Neural cell (in vitro differentiated cells): ENCODE data around the gene CLSTN2. TPM values are rescaled to one million over a fixed set of nuclear protein-coding genes. Genes with fewer than 3 reads are reported as not detected.

Source experiments
- H2AFZ ChIP-seq: fragments of 200-600, 300-800 bp; sonication (generic), shearing (Covaris generic); 2 replicates; pipeline ENCODE4 v1.6.0; 2014; ENCODE audit warnings: low read depth, mild to moderate bottlenecking, antibody characterized with exemption, low read length, moderate library complexity
- H3F3A ChIP-seq: fragments of 200-600 bp; shearing (Covaris generic); 2 replicates; pipeline ENCODE4 v1.6.1; 2016; ENCODE audit warnings: mild to moderate bottlenecking, moderate library complexity, mixed read lengths, antibody characterized with exemption, low read length; ENCODE audit not compliant: insufficient read depth, poor library complexity, severe bottlenecking
- H3K27ac ChIP-seq: fragments of 200-600, 300-800 bp; sonication (generic), shearing (Covaris generic); 2 replicates; pipeline ENCODE4 v1.5.1; 2014; ENCODE audit warnings: mild to moderate bottlenecking, low read length, moderate library complexity
- H3K27me3 ChIP-seq: fragments of 300-800, 200-600 bp; sonication (generic), shearing (Covaris generic); 2 replicates; pipeline ENCODE4 v1.6.0; 2014; ENCODE audit warnings: mild to moderate bottlenecking, low read depth, low read length, moderate library complexity; ENCODE audit not compliant: insufficient read depth
- H3K36me3 ChIP-seq: fragments of 300-800, 200-600 bp; sonication (generic), shearing (Covaris generic); 2 replicates; pipeline ENCODE4 v1.5.1; 2014; ENCODE audit warnings: mild to moderate bottlenecking, antibody characterized with exemption, low read length, moderate library complexity; ENCODE audit not compliant: insufficient read depth
- H3K4me2 ChIP-seq: fragments of 300-800, 200-600 bp; sonication (generic), shearing (Covaris generic); 2 replicates; pipeline ENCODE4 v1.6.0; 2014; ENCODE audit warnings: mild to moderate bottlenecking, low read length
- H3K4me3 ChIP-seq: fragments of 300-800, 200-600 bp; sonication (generic), shearing (Covaris generic); 2 replicates; pipeline ENCODE4 v1.5.1; 2014; ENCODE audit warnings: mild to moderate bottlenecking, low read length, moderate library complexity
- H3K79me2 ChIP-seq: fragments of 200-600 bp; shearing (Covaris generic); replicated peaks from 2 replicates; pipeline ENCODE4 v1.6.0; 2014; ENCODE audit warnings: mild to moderate bottlenecking, low read length, moderate library complexity; ENCODE audit not compliant: insufficient read depth
- H3K9ac ChIP-seq: fragments of 300-800, 200-600 bp; sonication (generic), shearing (Covaris generic); 2 replicates; pipeline ENCODE4 v1.6.1; 2016; ENCODE audit warnings: mild to moderate bottlenecking, low read length, mixed read lengths
- H3K9me2 ChIP-seq: fragments of 200-600 bp; shearing (Covaris generic); 2 replicates; pipeline ENCODE4 v1.6.1; 2016; ENCODE audit warnings: mild to moderate bottlenecking, low read length, mixed read lengths; ENCODE audit not compliant: insufficient read depth
- H3K9me3 ChIP-seq: fragments of 200-600, 300-800 bp; sonication (generic), shearing (Covaris generic); 2 replicates; pipeline ENCODE4 v1.6.1; 2016; ENCODE audit warnings: mild to moderate bottlenecking, mixed run types, low read length, moderate library complexity, mixed read lengths
- H4K20me1 ChIP-seq: fragments of 200-600 bp; shearing (Covaris generic); 2 replicates; pipeline ENCODE4 v1.6.1; 2016; ENCODE audit warnings: mild to moderate bottlenecking, mixed run types; ENCODE audit not compliant: insufficient read depth
- CTCF ChIP-seq: fragments of 450-650 bp; IDR thresholded peaks from 2 replicates; pipeline ENCODE4 v1.5.1; 2014; ENCODE audit warnings: antibody characterized with exemption, mild to moderate bottlenecking, moderate library complexity; ENCODE audit not compliant: poor library complexity, severe bottlenecking
- EP300 ChIP-seq: fragments of 450-650 bp; conservative IDR thresholded peaks from 2 replicates; pipeline ENCODE4 v1.6.1; 2014; ENCODE audit warnings: antibody characterized with exemption, mild to moderate bottlenecking, moderate library complexity; ENCODE audit not compliant: poor library complexity, severe bottlenecking
- EZH2 ChIP-seq: fragments of 200-600, 300-800 bp; shearing (Covaris generic), sonication (generic); IDR thresholded peaks from 2 replicates; pipeline ENCODE4 v1.6.1; 2014; ENCODE audit warnings: antibody characterized with exemption, low read length, borderline replicate concordance, mild to moderate bottlenecking; ENCODE audit not compliant: insufficient read depth, poor library complexity, severe bottlenecking
- MXI1 ChIP-seq: fragments of 450-650 bp; conservative IDR thresholded peaks from 2 replicates; pipeline ENCODE4 v1.6.1; 2014; ENCODE audit warnings: antibody characterized with exemption, mild to moderate bottlenecking; ENCODE audit not compliant: poor library complexity, severe bottlenecking
- POLR2AphosphoS5 ChIP-seq: IDR thresholded peaks from 2 replicates; pipeline ENCODE4 v1.6.1; 2012
- REST ChIP-seq: IDR thresholded peaks from 2 replicates; pipeline ENCODE4 v1.6.1; 2012; ENCODE audit warnings: borderline replicate concordance
- SMC3 ChIP-seq: fragments of 450-650 bp; conservative IDR thresholded peaks from 2 replicates; pipeline ENCODE4 v1.6.1; 2014; ENCODE audit warnings: antibody characterized with exemption, mild to moderate bottlenecking, moderate library complexity; ENCODE audit not compliant: poor library complexity
- TAF1 ChIP-seq: IDR thresholded peaks from 2 replicates; pipeline ENCODE4 v1.6.1; 2012; ENCODE audit warnings: low read depth
- polyA plus RNA-seq: library from polyadenylated mRNA; depleted of rRNA; stranded (reverse); fragments of >200 nt; gene quantifications from 2 replicates; pipeline ENCODE4 v1.2.3, GENCODE V29; 2014

CLSTN2 gene
- polyA plus RNA-seq, 1 donor from 2014 or later = 10.7 TPM

DNA sequence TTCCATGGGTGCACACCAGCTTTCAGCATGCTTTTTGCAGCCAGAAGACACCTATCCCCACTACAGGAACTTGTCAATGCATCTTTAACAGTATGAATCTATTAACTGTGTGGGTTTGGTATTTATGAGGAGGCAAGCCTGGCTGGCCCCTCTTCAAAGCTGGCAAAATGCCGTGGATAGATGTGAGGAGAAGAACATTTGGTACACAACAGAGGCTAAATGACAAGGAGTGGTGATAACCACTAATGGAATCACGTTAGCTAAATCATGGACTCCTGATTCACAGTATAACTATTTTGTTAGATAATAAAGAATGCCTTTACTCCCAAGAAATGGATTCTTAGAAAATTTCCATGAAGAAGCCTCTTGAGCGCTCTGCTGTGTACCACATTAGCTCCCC lies 187.2 kb downstream of the CLSTN2 start (continued):
- TF ChIP-seq MXI1 (no peak), EP300 (no peak)

DNA sequence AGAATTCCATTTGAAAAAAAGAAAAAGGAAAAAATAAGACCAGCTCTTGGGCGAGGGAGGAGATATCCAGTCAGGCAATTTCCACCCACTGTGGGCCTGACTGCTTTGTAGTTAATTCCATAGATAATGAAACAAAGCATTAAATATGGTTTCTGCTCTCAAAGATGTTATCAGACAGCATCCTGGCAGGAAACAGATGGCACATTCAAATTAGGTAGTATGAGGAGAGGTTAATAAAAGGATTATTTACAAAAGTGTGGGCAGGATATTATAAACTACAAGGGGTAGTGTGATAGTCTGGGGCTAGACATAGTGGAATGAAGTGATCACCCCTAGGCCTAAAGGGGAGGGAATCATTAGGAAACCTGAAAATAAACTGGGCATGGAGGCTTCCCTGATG lies 193.2 kb downstream of the CLSTN2 start:
- TF ChIP-seq CTCF (no peak), REST (no peak), EZH2 (no peak), EP300 (no peak), POLR2AphosphoS5 (no peak), SMC3 (no peak)
- Histone ChIP-seq H3K9me2 (no peaks in the 10 kb centered on the region), H3K4me3 (no peak overlapping the region), H3K27ac (no peak overlapping the region), H3K4me2 (no peak overlapping the region), H3K9me3 (no peaks in the 10 kb centered on the region), H3K36me3 (no peaks in the 10 kb centered on the region), H3K9ac (no peak overlapping the region), H3F3A (no peaks in the 10 kb centered on the region), H3K27me3 (no peaks in the 10 kb centered on the region), H2AFZ (no peak overlapping the region), H3K79me2 (no peaks in the 10 kb centered on the region), H4K20me1 (no peaks in the 10 kb centered on the region)

GRCh38 chr3:140128631-140129030 lies 193.6 kb downstream of the CLSTN2 start:
- peak; percentile 31 for TF ChIP-seq CTCF
- TF ChIP-seq SMC3 = no peak
- TF ChIP-seq TAF1 = no peak
- no peak for TF ChIP-seq MXI1
- Histone ChIP-seq H3K4me3 (no peak overlapping the region), H2AFZ (no peak overlapping the region), H3K36me3 (no peaks in the 10 kb centered on the region), H3K27me3 (no peaks in the 10 kb centered on the region), H3K4me2 (no peak overlapping the region), H3K9ac (no peak overlapping the region), H3K27ac (no peak overlapping the region), H3K79me2 (no peaks in the 10 kb centered on the region), H4K20me1 (no peaks in the 10 kb centered on the region), H3F3A (no peaks in the 10 kb centered on the region), H3K9me3 (no peaks in the 10 kb centered on the region), H3K9me2 (no peaks in the 10 kb centered on the region)
